Measurements from ENCODE around the gene EDAR.

DNA sequence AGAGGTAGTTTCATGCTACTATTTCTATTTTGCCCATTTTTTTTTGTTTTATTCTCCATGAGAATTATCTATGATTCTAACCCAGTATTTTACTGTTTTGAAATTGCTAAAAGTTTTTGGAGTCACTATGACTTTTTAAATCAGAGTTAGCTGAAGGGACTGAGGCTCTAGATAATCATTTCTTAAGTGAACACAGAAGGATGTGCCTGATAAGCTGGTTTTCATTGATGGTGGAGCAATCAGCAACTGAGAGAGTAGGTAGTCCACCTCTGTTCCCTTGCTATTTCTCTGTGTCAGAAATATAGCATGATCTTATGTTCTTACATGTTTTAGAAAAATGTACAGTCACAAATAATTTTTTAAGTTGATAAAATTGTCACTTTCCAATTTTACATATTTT, 143.1 kb downstream of the EDAR start:
- TF ChIP-seq, protein P1, sequence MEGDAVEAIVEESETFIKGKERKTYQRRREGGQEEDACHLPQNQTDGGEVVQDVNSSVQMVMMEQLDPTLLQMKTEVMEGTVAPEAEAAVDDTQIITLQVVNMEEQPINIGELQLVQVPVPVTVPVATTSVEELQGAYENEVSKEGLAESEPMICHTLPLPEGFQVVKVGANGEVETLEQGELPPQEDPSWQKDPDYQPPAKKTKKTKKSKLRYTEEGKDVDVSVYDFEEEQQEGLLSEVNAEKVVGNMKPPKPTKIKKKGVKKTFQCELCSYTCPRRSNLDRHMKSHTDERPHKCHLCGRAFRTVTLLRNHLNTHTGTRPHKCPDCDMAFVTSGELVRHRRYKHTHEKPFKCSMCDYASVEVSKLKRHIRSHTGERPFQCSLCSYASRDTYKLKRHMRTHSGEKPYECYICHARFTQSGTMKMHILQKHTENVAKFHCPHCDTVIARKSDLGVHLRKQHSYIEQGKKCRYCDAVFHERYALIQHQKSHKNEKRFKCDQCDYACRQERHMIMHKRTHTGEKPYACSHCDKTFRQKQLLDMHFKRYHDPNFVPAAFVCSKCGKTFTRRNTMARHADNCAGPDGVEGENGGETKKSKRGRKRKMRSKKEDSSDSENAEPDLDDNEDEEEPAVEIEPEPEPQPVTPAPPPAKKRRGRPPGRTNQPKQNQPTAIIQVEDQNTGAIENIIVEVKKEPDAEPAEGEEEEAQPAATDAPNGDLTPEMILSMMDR (IDR thresholded peaks at IDR 0.05), result no peak
- TF ChIP-seq POLR2A (IDR thresholded peaks at IDR 0.05), result no peak
